GM18499 (cell line): Measurements from ENCODE around the gene GSE1.

Experiments
- ATAC-seq: cut with Tn5 transposase; IDR thresholded peaks from one replicate; pipeline ENCODE4 v1.9.1; 2021; ENCODE audit warnings: moderate number of reproducible peaks; ENCODE audit not compliant: insufficient read depth, unreplicated experiment

The GSE1 gene

DNA sequence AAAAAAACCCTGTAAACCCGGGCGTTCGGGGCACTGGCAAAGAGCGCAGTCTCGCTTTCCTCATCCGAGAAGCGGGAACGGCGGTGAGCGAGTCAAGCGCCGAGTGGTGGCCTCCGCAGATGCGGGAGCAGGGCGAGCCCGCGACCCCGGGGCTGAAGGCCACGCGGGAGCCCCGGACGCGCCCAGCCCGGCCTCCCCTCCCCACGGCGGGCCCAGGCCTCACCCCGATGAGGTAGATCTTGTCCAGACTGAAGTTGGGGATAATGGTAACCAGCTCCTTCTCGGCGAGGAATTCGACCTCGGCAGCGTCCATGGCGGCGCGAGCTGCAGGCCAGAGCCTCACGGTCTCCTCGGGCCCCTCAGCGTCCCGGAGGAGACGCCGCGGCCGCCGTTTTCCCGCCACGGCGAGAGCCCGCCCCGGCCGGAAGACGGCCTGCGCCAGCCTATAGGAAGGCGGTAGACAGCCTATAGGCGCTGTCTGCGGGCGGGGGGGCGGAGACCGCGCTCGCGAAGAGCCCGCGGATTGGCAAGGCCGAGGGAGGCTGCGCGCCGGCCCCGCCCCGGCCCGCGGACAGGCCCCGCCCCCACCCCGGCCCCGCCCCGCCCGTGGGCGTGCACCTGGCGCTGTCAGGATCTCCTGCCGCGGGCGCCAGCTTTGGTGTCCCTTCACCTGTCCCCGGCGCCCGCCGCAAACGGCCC lies 75.6 kb downstream of the GSE1 start, which contains the start of gene GINS2:
Gene GINS2, minus strand, starts transcription at position 369 of the 699 bp plus-strand sequence. Its CDS starts 56 bp downstream, at position 313.
- peak; percentile 56 for ATAC-seq

DNA sequence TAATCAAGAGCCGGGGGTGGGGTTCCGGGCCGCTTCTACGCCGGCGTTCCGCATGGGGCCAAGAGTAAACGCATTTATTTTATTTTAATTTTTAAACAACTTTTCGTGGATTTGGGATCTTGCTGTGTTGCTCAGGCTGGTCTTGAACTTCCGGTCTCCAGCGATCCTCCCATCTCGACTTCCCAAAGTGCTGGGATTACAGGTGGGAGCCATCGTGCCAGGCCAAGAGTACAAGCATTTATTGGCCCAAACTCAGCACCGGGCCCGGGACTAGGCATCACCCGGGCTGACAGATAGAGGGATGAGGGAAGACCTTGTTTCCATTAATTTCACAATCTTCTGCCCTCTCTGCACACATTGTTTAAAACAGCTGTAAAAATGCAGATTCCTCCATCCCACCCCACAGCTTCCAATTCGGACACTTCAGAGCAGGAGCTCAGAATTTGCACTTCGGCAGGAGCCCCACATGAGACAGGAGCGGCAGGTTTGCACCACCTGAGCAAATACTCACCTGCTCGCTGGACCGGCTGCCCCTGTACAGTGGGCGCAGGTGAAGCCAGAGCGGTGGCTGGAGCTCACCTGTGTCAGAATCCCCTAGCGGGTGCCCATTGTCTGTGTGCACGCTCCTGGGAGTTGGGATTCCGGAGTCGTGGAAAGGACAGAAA lies 76.3 kb downstream of the GSE1 start:
- ATAC-seq = no peak

GRCh38 chr16:85689950-85690320 lies 76.8 kb downstream of the GSE1 start:
- ATAC-seq = no peak

GRCh38 chr16:85690469-85691064 lies 77.4 kb downstream of the GSE1 start:
- ATAC-seq = no peak

DNA sequence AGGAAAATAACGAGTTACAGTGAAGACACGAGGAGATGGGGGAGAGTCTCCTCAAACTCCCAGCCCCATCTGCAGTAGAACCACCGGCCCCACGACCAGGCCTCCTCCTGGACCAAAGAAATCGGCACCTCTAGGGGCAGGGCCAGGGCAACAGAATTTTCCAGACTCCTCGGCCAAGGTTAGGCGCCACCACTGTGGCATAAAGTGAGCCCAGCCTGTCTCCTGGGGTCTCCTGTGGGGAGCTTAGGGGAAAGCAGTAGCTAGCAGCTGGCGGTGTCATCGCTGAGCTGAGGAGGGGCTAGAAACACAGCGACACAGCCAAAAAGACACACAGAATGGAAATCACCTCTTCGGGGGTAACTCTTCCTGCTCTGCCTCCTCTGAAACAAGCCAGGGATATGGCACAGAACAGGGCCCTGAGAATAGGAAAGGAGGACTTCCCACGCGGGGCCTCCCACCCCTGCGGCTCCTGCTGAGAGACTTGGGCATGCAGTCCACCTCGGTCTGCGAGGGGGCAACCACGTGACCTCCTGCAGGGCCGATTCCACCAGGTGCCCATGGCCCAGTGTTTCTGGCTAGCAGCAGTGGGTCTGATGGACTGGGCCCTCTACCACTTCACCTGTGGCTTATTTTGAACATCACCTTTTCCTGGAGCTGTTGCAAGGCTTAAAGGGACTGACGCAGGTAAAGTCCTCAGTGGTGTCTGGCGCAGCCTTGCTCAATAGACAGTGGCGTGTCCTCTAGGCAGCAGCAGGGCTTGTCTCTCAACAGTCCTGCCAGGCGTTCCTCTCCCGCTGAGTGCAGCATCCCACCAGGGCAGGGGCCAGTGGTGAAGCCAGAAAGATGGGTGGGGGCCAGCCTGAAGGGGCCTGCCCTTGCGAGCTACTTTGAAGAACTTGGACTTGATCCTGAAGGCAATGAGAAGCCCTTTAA lies 82.3 kb downstream of the GSE1 start:
- ATAC-seq = no peak

DNA sequence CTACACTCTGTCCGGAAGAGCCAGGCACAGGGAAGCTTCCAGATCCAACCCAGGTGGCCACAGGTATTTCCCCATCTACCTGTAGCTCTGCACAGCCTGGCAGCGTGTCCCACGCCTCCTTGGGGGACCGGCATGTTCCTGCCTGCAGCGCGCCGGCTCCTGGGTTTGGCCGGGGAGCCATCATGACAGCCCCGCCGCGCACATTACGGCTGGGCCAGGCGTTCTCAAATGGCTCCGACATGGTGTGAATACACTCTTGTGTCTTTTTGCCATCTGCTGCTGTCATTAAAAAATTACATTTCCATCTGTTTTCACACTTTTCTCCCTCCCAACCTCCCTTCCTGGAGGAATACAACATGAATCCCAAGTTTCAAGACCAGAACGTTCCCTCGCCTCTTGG lies 83.7 kb downstream of the GSE1 start:
- no peak for ATAC-seq

DNA sequence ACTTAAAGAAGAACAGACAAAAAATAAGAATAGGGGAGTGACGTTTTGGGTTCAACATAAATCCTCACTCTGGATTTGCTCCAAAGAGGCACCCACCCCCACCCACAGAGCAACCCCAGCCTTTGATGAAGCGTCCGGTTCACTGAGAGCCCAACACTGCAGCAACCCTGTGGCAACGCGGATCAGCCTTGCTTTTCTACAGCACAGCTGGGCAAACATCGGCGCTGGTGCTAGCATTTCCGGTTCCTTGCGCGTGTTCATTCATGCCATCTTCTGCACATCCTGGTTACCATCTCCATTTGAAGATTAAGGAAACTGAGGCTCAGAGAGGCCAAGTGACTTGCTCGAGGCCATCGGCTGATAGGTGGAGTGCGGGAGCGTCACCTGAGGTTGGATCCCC lies 84.3 kb downstream of the GSE1 start:
- ATAC-seq = no peak

DNA sequence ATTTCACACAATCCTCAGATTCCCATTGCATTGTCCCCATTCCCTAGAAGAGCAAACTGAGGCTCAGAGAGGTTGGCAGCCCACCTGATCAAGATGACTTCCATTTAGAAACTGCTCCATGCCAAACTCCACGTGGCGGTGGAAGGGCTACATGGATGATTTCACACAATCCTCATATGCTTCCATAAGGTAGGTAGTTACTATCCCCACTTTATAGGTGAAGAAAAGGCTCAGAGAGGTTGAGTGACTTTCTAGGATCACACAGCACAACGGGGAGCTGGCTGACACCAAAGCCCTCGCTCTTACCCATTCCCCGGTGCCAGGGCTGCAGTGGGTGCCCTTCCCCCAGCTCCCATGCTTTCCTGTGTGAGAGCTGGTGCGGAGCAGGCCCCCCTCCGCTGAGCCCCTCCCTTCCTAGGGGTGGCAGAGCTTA lies 85.4 kb downstream of the GSE1 start:
- no peak for ATAC-seq

GRCh38 chr16:85698935-85699558 lies 85.9 kb downstream of the GSE1 start:
- ATAC-seq = no peak

- no peak for ATAC-seq
These were observed 86.5 kb downstream of the GSE1 start for GRCh38 chr16:85699628-85700027.

DNA sequence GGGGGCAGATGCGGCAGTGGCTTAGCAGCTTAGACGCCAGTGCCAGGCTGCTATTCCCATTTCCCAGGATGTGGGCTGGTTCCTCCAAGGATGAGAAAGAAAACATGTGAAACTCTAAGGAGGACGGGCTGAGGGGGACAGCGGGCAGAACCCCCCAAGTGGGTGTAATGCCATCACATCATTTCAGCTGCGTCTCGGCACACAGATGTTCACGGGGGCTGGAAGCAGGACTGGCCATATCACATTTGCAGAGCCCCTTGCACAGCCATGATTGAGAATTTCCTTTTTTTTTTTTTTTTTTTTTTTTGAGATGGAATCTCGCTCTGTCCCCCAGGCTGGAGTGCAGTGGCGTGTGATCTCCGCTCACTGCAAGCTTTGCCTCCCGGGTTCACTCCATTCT lies 90.9 kb downstream of the GSE1 start:
- ATAC-seq = no peak

DNA sequence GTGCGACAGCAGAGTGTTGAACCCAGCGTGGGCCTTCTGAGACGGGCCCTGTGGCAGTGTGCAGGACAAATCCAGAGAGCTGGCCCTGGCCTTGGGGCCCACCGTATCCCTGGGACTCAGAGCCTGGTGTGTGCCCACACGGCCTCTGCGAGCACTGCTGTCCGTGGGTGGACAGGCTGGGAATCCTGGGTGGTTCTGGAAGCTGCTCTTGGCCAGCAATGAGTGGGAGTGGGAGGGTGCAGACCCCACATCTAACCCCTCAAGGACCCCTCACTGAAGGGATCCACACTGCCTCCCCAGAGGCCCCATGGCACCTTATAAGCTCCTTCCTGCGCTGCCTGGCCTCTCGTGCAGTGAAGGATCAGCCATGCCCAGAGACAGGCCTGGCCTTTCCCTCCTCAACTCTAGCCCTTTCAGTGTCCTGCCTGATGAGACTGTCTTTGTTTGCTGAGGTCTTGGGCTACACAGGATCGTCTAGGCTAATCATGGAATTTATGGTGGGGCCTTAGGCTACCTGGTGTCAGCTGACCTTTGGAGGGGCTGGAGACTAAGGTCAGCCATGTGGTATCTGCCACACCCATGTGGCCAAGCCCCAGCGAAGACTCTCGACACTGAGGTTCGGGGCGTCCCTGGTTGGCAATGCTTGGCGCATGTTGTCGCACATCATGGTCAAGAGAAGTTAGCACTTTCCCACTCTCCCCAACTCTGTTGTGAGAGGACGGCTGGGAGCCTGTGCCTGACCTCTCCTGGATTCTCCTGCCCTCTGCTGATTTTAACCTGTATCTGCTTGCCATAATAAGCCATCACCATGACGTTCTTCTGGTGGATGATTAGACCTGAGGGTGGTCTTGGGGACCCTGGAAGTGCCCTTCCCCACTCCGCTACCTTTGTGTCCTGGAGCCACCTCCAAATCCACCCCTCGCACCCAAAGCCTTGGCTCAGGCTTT lies 92.1 kb downstream of the GSE1 start:
- no peak for ATAC-seq

DNA sequence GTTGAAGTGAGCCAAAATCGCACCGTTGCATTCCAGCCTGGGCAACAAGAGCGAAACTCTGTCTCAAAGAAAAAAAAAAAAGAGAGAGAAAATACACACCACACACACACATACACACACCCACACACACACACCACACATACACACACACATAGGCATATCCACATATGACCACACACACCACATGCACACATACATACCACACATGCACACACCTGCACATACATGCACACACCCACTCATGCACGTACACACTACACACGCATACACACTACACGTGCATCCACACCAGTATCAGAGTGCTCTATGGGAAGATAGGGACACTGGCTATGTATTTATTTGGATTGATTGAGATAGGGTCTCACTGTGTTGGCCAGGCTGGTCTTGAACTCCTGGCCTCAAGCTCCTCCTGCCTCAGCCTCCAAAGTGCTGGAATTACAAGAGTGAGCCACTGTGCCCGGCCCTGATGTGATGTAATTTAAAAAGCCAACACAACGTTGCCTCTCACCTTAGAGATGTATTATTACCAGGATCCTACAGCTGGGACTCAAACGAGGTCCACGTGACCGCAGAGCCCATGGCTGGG lies 93.4 kb downstream of the GSE1 start:
- ATAC-seq = no peak

GRCh38 chr16:85707528-85708095 lies 94.5 kb downstream of the GSE1 start:
- ATAC-seq = no peak

DNA sequence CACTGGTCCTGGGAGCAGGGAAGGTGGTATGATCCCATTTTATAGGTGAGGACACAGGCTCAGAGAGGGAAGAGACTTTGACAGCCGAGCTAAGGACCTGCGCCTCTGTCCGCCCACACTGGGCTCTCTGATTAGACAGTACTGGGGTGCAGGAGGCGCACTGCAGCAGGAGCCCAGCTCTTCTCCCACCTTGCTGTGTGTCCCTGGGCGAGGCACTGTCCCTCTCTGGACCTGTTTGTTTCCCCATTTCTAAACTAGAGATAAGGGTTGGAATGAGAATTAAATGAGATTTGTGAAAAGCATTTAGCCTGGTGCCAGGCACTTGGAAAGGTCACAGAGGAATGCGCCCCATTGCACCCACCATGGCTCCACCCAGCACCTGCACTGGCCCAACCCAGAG lies 95.2 kb downstream of the GSE1 start:
- no peak for ATAC-seq

GRCh38 chr16:85709766-85710585 lies 96.9 kb downstream of the GSE1 start:
- ATAC-seq = no peak

- ATAC-seq = no peak
These were observed 97.6 kb downstream of the GSE1 start for GRCh38 chr16:85710732-85711131.
